GM21526 (cell line): ENCODE data around the gene CPA5.
"Not testable (repeated sequence)": the region's sequence is repeated elsewhere in the genome, so short reads cannot be mapped to it uniquely, and the experiment has no call there.

Experiments used
- ATAC-seq: cut with Tn5 transposase; IDR thresholded peaks from one replicate; pipeline ENCODE4 v1.9.1; 2021; ENCODE audit warnings: moderate library complexity; ENCODE audit not compliant: unreplicated experiment, low FRiP score

Gene CPA5

GRCh38 chr7:130344271-130344866 lies at the start of gene CPA5:
TSS of gene CPA5 (plus strand) at chr7:130344816. CDS start at chr7:130346486, 1,670 bp downstream.
- no peak for ATAC-seq

- no peak for ATAC-seq
Observed at GRCh38 chr7:130296221-130296951, 48.2 kb upstream of the CPA5 start.

DNA sequence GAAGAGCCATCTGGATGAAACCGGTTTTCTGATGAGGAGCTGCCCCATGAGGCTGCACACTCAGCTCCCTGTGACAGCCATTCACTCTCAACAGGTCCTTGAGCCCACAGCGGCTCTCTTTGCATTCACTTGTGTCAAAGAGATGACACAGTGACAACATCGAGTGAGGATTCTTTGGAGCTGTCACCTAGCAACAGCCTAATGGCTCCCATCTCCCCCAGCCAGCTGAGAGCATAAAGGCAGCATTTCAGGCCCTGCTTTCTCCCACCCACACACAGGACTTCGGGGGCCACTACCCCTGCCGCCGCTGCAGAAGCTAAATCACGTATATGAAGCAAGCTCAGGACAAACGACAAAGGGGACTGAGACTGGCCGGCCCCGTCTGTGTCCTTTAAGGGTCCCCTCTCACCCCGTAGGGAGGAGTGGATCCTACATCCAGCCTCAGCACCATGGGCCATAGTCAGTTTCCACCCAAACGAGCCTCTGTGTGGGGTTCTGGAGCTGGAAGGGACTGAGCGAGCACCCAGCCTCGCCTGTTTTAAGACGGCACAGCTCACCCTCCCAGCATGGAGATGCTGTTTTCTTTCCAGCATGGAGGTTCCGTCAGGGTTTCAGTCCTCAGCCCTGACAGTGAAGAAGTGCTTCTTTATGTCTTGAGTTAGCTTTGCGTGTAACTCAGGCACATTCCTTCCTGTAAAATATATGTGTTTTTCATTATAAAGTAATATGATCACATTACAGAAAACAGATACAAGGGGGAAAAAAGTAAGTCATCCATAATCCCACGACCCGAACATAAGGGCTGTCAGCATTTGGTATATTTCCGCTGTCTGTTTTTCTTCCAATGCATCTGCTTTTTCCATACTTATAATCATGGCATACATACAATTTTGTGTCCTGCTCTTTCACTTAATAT lies 46.7 kb upstream of the CPA5 start:
- no peak for ATAC-seq

DNA sequence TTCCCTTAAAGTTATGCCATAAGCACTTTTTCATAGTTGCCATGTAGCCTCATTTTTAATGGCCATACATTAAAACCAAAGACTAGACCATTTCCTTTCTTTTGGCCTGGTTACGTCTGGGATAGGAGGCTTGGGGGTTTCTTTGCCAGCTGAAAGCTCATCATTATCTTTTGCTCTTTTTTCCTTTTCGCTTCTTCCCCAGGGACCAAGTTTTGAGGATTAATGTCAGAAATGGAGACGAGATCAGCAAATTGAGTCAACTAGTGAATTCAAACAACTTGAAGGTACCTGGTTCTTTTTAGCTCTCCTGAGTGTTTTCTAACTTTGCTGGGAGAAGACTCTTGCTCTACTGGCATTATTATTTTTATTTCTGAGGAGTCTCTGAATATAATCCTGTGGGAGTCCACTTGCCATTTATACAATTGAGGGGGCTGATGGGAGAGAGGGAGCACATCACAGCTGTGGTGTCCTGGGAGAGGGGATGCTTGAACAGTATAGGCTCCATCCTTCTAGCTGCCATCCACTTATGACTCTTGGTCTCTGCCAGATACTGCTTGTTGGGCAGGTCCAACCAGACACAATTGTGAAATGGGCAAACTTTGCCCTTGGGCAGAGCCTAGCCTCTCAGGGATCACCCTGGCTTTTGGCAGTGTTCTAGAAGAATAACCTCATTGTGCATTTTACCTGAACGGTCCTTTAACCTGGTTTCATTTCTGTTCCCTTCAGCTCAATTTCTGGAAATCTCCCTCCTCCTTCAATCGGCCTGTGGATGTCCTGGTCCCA lies 45.9 kb upstream of the CPA5 start:
- ATAC-seq = no peak

GRCh38 chr7:130299866-130300265 lies 44.8 kb upstream of the CPA5 start:
- no peak for ATAC-seq

DNA sequence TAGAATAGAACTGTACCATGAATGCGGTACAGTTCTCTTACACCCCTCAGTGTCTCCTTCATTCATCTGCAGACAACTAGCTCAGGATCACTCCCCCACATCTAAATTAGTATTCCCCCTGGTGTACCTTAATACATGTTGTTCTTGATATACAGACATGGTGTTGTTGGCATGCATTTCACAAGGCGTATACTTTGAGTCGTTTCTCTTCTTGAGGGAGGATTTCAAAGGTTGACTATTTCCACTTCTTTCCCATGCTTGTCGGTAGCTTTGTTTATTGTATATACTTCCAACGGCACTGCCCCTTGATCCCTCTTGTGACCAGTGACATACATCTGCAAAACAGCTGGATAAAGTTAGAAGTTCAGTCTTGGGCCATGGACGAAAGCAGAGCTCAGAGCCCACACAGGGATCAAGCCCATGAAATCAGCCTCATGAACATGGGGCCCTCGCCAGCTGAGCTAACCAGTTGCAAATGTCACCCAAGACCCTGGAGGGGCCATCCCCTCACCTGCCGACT lies 43.1 kb upstream of the CPA5 start:
- no peak for ATAC-seq

DNA sequence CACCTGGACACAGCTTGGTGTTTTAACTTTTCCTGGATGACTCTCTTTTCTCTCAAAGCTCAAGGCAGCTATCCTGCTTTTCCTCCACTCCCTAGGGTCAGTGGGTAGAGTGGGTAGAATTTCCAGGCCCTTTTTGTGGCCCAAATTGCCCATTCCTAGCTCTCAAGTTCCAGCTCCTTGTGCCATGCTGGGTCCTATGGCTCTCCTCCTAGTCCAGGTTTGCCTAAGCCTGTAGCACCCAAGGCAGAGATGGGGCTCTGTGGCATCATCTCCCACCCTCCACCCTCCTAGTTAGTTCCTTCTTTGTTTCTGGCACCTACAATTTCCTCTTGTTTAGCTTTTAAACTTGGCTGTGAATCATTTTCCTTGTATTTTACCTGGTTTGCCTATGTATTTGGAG lies 42.0 kb upstream of the CPA5 start:
- no peak for ATAC-seq

GRCh38 chr7:130303127-130303526 lies 41.5 kb upstream of the CPA5 start:
- no peak for ATAC-seq

DNA sequence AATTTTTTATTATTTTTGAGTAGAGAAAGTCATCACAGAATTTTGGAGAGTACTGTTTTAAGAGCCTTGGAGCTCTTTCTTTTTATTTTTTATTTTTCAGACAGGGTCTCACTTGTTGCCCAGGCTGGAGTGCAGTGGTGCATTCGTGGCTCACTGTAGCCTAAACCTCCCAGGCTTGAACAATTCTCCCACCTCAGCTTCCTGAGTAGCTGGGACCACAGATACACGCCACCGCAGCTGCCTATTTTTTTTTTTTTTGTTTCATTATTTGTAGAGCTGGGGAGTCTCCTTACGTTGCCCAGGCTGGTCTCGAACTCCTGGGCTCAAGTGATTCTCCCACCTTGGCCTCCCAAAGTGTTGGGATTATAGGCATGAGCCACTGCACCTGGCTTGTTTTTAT lies 41.1 kb upstream of the CPA5 start:
- ATAC-seq = no peak

GRCh38 chr7:130303982-130304381 lies 40.6 kb upstream of the CPA5 start:
- ATAC-seq = no peak

DNA sequence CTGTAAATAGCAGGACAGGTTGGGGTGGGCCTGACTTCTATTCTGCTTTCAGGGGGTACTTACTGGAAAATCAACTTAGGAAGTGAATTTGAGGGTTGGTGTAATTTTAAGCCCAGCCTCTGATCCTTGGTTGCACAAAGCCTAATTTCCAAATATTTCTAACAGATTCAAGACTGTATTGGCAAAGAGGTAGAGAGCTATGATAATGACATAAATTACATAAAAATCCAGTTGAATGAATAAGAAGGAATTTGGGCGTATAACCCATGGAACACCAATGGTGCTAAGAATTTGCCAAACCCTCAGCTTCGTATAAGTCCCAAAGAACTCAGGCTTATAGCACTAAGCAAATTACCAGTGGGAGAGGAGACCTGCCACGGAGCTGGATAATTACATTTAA lies 39.7 kb upstream of the CPA5 start:
- ATAC-seq = no peak

DNA sequence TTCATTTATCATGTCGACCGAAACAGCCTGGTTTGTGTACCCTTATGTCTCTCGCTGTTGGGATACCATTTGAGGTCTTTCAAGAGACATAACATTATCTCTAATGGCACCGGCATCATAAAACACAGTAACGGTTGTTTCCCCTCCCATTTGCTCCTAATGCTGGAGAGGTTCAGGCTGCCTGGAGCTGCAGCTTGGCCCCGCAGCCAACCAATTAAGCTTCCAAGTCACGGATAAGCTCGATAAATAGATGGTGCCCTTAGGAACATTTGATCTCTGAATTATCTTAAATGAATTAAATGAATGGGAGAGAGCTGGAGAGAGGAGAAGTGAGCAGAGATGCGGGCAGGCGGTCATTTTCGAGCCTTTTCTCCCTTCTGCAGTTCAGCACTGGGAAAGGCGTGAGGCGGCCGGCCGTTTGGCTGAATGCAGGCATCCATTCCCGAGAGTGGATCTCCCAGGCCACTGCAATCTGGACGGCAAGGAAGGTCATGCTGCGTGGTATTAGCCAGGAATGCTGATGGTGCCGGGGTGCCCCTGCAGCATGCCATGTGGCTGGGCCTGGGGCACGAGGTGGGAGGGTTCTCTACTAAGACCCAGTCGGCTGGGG lies 39.1 kb upstream of the CPA5 start:
- ATAC-seq = no peak

DNA sequence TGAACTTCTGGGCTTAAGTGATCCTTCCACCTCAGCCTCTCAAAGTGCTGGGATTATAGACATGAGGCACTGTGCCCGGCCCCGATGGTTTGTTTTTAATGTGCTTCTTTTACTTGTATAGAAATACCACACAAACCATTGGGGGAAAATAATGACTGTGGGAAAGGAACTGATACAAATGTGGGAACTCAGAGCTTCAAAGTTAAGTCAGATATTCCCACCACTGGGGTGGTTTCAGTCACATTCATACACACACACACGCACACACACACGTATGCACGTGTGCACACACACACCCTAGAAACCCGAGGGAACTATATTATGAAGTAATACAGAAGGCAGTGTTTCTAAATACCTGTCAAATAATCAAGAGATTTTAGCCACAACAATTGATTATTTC lies 34.6 kb upstream of the CPA5 start:
- no peak for ATAC-seq

GRCh38 chr7:130314305-130314704 lies 30.3 kb upstream of the CPA5 start:
- no peak for ATAC-seq

DNA sequence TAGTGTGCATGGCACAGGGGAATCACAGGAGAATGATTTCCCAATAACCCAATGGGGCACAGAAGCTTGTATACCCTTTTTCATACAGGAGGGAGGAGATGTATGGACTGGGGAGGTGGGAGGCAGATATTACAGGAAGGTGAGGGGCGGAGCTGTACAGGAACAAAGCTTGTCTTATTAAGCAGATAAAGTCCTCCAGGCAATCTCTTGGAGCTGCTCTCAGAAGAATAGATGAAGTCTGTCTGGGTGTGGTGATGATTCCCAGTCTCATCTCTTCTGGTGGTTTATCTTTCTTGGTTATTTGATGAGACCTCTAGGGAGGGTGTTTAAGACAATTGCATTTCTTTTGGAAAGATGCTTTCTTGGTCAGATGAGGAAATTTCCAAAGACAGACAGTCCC lies 25.1 kb upstream of the CPA5 start:
- no peak for ATAC-seq

DNA sequence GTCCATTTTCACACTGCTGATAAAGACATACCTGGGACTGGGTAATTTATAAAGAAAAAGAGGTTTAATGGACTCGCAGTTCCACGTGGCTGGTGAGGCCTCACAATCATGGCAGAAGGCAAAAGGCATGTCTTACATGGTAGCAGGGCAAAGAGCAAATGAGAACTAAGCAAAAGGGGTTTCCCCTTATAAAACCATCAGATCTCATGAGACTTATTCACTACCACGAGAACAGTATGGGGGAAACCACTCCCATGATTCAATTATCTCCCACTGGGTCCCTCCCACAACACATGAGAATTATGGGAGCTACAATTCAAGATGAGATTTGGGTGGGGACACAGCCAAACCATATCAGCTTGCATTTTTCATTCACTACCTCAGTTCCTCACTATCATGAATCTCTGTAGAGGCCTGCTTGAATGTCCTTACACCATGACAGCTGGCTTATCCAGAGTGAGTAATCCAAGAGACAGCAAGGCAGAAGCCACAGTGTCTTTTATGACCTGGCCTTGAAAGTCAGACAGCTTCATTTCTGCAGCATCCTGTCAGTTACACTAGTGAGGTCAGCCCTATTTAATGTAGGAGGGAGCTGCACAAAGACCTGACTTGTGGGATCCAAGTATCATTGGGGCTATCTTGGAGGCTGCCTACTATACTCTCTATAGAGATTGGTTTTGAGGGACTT lies 22.9 kb upstream of the CPA5 start:
- not testable (repeated sequence) for ATAC-seq

- ATAC-seq = no peak
Observed at GRCh38 chr7:130322615-130323014, 22.0 kb upstream of the CPA5 start.

DNA sequence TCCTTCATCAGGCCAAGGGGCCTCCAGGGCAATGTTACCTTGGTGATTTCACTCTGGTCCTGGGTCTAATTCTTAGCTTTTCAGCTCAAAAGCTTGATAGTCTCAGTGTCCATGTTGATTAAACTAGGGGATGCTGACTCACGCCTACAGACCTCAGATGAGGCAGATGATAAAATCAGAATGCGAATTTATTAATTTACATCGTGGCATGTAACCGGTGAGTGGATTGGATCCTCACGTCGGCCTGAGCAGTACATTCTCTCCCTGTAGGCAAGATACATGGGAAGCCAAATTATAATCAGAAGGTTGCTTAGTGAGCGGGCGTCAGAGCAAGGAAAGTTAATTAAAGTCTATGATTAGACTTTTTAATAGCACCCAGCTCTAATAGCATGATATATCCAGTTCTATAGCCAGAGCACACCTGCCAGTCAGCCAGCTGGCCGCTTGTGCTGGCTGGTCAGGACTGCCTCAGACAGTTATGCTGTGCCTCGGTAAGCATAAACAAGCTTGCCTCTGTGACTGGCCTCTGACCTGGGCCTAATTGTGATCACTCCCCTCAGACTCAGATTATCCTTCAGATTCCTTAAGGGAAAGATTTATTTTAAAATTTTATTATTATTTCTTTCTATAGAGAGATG lies 20.2 kb upstream of the CPA5 start:
- no peak for ATAC-seq

- ATAC-seq = no peak
Observed at GRCh38 chr7:130329681-130330080, 14.9 kb upstream of the CPA5 start.
